Upper lobe of left lung (tissue), 4 donors: ENCODE measurements around the gene CCDC51.

Experiments used
- POLR2A ChIP-seq, 4 donors: fragments of 450-650 bp; IDR thresholded peaks; one replicate each; pipeline ENCODE4 v1.5.1; 2016 to 2017; ENCODE audit warnings: antibody characterized with exemption in 4 of 4, mild to moderate bottlenecking in 2 of 4
- TF ChIP-seq, protein P1 (sequence below), 6 experiments: fragments of 450-650 bp in 4 of 6; fragments of 200-600 bp in 2 of 6; sonication (generic) in 2 of 6; IDR thresholded peaks; one replicate each; pipeline ENCODE4 v1.5.1; 2016 to 2019; ENCODE audit warnings: antibody characterized with exemption in 6 of 6

DNA sequence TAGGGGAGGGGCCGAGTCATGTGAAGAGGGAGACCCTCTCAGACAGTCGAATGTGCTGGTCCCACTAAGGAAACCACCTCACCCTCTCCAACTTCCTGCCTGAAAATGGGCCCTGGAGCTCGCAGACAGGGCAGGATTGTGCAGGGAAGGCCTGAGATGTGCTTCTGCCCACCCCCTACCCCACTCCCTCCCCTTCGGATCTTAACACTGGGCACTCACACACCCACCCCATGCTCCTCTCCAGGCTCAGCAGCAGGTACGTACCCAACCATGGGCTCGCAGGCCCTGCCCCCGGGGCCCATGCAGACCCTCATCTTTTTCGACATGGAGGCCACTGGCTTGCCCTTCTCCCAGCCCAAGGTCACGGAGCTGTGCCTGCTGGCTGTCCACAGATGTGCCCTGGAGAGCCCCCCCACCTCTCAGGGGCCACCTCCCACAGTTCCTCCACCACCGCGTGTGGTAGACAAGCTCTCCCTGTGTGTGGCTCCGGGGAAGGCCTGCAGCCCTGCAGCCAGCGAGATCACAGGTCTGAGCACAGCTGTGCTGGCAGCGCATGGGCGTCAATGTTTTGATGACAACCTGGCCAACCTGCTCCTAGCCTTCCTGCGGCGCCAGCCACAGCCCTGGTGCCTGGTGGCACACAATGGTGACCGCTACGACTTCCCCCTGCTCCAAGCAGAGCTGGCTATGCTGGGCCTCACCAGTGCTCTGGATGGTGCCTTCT is 26.6 kb upstream of the CCDC51 start:
- TF ChIP-seq, protein P1, sequence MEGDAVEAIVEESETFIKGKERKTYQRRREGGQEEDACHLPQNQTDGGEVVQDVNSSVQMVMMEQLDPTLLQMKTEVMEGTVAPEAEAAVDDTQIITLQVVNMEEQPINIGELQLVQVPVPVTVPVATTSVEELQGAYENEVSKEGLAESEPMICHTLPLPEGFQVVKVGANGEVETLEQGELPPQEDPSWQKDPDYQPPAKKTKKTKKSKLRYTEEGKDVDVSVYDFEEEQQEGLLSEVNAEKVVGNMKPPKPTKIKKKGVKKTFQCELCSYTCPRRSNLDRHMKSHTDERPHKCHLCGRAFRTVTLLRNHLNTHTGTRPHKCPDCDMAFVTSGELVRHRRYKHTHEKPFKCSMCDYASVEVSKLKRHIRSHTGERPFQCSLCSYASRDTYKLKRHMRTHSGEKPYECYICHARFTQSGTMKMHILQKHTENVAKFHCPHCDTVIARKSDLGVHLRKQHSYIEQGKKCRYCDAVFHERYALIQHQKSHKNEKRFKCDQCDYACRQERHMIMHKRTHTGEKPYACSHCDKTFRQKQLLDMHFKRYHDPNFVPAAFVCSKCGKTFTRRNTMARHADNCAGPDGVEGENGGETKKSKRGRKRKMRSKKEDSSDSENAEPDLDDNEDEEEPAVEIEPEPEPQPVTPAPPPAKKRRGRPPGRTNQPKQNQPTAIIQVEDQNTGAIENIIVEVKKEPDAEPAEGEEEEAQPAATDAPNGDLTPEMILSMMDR (IDR thresholded peaks at IDR 0.05): no peak
- TF ChIP-seq POLR2A (IDR thresholded peaks at IDR 0.05): no peak
